VCaP (cell line): ENCODE data around the gene PTPRJ.

Source experiments
- H3K27ac ChIP-seq: fragments of 450-650 bp; 2 replicates; pipeline ENCODE4 v1.5.1; 2017
- TF ChIP-seq, protein P1 (sequence below): fragments of 450-650 bp; conservative IDR thresholded peaks from 2 replicates; pipeline ENCODE4 v1.5.1; 2017; ENCODE audit warnings: mild to moderate bottlenecking, moderate library complexity

The PTPRJ gene

DNA sequence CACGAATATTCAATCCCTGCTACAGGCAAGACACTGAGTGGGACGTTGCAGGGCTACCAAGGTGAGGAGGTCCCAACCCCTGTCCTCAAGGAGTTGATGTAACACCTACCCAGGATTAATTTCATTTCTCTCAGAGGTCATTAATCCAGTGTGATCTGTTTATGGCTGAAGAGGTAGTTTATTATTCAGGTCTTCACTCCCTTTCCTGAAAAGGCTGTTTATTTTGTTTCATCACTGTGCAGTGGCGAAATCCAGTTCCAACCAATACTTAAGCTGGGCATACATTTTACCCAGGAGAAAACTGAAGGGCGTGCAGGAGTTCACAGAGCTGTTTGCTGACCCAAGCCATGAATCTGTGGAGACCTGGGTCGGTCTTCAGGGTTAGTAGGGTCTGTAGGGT is 2.7 kb upstream of the PTPRJ start:
- TF ChIP-seq, protein P1, sequence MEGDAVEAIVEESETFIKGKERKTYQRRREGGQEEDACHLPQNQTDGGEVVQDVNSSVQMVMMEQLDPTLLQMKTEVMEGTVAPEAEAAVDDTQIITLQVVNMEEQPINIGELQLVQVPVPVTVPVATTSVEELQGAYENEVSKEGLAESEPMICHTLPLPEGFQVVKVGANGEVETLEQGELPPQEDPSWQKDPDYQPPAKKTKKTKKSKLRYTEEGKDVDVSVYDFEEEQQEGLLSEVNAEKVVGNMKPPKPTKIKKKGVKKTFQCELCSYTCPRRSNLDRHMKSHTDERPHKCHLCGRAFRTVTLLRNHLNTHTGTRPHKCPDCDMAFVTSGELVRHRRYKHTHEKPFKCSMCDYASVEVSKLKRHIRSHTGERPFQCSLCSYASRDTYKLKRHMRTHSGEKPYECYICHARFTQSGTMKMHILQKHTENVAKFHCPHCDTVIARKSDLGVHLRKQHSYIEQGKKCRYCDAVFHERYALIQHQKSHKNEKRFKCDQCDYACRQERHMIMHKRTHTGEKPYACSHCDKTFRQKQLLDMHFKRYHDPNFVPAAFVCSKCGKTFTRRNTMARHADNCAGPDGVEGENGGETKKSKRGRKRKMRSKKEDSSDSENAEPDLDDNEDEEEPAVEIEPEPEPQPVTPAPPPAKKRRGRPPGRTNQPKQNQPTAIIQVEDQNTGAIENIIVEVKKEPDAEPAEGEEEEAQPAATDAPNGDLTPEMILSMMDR, result no peak
- no peak overlapping the region for H3K27ac ChIP-seq

DNA sequence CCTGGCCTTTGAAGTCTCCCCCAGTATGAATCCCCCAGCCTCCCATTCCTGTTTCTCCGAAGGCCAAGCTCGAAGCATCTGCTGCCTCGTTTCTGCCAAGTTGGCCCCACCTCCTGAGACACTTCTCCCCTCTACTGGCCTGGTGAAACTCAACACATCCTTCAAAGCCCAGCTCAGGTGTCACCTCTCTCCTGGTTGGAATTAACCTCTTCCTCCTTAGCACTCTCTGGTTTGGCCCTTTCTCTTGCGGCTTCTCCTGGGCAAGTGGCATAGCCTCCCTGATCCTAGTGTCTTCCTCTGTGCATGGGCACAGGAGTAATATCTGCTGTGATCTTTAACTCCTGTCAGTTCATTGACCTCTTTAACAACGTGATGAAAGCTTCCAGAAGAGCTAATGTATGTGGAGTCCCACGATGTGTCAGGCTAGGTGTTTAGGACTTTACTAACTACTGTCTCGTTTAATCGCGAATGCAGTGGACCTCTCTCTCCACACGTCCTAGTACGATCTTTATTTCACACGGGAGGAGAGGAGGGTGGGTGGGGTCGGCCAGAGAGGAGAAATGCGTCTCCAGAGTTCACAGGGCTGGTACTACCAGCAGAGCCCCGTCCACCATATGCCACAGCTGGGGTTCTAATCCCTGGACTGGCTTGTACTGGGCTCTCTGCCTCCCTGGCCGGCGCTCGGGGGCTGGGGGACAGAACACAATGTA is 826 bp upstream of the PTPRJ start:
- TF ChIP-seq, protein P1, result no peak
- H3K27ac ChIP-seq, result peak overlapping the region; percentile 93

DNA sequence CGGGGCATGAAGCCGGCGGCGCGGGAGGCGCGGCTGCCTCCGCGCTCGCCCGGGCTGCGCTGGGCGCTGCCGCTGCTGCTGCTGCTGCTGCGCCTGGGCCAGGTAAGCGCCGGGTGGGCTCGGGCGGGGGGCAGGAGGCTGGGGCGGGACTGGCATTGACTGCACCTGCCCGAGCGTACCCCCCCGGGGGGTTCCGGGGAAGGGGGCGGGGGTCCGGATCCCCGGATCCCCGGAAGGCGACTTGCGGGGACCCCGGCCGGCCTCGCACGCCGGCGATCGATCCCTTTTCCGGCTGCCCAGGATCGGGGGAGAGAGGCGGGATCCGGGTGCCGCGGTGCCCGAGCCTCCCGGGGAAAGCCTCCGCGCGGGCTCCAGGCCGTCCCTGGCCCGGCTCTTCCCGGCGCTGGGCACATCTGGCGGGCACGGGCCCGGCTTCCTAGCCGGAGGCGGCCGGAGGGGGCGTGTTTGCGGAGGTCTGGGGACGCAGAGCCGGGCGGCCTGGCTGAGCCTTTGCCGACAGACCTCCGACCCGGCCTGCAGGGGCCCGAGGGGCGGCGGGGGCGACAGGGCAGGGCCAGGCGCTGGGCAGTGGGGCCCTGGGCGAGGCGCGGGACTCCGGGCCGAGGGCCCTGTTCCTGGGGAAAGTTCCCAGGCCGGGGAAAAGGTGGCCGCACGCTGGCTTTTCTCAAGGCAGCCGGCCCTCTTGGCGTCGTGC is 705 bp downstream of the PTPRJ start:
- peak overlapping the region; percentile 93 for H3K27ac ChIP-seq
- TF ChIP-seq, protein P1, result peak; percentile 26

DNA sequence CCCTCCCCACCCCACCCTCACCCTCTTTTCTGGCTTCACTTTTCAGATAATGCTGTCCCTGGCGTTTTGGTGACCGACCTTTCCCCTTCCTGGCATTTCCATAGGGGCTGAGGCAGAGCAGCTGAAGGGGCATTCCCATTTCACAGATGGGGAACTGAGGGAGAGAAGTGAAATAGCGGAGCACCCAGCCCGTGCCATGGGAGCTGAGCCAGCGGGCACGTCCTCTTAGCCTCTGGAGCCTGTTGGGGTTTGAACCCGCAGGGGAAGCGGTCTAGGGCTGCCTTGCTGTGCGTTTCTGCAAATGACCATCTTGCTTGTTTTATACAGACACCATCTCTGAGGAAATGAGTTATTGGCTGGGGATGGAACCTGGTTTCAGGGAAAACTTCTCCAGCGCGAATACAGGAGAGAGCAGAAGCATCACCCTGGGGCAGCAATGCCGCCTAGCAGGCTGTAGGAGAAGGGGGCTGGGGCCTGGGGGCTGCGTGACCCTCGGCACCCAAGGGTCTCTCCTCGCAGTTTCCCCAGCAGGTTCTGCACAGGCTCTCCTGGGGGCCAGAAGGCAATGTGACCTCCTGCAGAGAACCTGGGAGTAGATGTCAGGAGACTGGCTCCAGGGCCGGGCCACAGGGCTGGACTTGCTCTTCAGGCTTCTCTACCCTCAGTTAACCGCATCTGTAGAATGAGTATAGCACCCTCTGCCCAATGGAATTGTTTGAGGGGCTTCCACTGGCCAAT is 1.5 kb downstream of the PTPRJ start:
- peak overlapping the region; percentile 93 for H3K27ac ChIP-seq
- TF ChIP-seq, protein P1, result no peak

DNA sequence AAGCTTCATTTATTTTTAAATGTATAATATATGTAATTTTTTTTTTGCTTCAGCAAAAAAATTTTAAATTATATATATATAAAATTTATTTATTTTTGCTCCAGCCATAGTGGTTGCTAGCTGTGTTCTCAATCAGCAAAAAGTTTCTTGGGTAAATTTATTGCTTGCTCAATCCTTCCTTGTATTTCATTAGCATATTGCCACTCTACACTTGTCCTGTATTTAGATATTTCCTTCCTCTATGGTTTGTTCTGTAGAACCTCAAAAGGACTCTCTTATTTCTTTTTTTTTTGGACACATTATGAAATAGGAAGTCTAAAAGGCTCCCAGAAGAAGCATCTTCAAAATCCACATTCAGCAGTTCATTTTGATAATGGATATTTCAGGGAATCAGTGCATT is 2.3 kb downstream of the PTPRJ start:
- H3K27ac ChIP-seq, result peak overlapping the region; percentile 93
- TF ChIP-seq, protein P1, result no peak

DNA sequence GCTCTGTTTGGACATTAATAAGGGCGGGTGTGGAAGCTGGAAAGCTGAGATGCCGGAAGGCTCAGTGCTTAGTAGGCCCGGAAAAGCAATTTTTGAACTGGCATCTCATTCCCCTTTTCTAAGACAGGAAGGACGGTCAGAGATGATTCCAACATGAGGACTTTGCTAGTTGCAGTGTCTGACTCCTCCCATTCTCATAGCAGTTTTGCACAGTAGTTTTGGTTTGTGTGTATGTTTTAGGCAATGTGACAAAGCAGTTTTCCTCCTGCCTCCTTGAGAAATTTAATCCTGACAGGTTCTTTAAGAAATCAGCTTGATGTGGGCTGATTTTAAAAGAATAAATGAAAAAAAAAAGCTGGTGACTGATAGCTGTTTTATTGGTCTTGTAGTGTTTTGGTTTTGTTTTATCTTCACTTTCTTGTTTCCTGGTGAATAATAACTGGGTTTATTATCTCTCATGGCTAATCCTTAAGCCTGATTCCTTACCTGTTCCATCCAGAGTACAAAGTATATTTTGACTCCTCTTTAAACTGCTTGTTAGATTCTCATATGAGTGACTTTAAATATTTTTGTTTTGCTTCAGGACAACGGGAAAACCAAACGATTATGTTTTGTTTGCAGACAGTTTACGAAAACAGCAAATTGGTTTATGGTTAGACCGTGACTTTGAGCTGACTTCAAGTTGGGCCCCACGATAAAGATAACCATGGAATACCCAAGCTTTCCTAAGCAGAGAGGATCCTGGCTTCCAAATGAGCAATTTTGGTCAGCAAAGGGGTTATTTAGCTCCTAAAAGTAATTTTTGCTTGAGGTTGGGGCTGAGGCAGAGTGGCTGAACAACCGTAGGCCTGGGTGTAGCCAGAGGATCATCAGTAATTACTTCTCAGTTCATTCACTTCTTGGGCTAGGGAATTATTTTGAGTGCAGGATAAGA is 3.4 kb downstream of the PTPRJ start:
- peak overlapping the region; percentile 93 for H3K27ac ChIP-seq
- TF ChIP-seq, protein P1, result no peak
